Measurements from ENCODE around the gene EFL1. TPM values are rescaled to one million over a fixed set of nuclear protein-coding genes. Genes with fewer than 3 reads are reported as not detected.

Gene EFL1
- total and polyA plus RNA-seq, 9 of the 15 experiments (the other 6 are each of a cell fraction or from before 2014, with no cell fraction given) = 4.8 to 32.5 (median 16.9) TPM

DNA sequence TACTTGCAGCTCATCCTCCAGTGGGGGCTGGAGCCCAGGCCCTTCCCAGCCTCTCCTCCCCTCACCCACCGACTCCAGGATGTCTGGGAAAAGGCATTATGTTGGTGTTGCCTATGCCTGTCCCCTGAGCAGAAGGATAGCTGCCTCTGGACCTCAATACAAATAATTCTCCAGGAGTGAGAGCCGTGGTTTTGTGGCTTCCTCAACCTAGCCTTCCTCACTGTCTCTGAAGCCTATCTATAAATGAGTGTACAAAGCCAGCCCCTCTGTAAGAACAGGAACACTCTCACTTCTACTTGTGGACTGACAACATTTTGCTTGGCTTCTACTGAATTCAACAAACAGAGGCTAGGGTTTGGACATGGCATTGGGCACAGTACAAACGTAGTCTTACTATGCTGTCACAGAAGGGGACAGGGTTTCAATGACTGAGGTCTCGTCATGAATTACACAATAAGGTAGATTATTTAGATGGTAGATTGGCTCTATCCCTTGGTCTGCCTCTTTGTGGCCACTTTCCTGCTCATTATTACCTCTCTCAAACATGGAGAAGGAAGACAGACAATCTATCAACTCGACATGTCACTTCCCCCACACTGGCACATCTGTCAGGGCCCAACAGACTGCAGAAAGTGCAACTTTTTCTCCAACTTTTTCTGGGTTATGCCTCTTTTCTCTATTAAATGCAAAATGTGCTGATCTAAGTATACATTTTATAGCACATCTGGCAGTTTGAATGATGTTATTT is 134.0 kb downstream of the EFL1 start (continued):
- TF ChIP-seq, protein P1, sequence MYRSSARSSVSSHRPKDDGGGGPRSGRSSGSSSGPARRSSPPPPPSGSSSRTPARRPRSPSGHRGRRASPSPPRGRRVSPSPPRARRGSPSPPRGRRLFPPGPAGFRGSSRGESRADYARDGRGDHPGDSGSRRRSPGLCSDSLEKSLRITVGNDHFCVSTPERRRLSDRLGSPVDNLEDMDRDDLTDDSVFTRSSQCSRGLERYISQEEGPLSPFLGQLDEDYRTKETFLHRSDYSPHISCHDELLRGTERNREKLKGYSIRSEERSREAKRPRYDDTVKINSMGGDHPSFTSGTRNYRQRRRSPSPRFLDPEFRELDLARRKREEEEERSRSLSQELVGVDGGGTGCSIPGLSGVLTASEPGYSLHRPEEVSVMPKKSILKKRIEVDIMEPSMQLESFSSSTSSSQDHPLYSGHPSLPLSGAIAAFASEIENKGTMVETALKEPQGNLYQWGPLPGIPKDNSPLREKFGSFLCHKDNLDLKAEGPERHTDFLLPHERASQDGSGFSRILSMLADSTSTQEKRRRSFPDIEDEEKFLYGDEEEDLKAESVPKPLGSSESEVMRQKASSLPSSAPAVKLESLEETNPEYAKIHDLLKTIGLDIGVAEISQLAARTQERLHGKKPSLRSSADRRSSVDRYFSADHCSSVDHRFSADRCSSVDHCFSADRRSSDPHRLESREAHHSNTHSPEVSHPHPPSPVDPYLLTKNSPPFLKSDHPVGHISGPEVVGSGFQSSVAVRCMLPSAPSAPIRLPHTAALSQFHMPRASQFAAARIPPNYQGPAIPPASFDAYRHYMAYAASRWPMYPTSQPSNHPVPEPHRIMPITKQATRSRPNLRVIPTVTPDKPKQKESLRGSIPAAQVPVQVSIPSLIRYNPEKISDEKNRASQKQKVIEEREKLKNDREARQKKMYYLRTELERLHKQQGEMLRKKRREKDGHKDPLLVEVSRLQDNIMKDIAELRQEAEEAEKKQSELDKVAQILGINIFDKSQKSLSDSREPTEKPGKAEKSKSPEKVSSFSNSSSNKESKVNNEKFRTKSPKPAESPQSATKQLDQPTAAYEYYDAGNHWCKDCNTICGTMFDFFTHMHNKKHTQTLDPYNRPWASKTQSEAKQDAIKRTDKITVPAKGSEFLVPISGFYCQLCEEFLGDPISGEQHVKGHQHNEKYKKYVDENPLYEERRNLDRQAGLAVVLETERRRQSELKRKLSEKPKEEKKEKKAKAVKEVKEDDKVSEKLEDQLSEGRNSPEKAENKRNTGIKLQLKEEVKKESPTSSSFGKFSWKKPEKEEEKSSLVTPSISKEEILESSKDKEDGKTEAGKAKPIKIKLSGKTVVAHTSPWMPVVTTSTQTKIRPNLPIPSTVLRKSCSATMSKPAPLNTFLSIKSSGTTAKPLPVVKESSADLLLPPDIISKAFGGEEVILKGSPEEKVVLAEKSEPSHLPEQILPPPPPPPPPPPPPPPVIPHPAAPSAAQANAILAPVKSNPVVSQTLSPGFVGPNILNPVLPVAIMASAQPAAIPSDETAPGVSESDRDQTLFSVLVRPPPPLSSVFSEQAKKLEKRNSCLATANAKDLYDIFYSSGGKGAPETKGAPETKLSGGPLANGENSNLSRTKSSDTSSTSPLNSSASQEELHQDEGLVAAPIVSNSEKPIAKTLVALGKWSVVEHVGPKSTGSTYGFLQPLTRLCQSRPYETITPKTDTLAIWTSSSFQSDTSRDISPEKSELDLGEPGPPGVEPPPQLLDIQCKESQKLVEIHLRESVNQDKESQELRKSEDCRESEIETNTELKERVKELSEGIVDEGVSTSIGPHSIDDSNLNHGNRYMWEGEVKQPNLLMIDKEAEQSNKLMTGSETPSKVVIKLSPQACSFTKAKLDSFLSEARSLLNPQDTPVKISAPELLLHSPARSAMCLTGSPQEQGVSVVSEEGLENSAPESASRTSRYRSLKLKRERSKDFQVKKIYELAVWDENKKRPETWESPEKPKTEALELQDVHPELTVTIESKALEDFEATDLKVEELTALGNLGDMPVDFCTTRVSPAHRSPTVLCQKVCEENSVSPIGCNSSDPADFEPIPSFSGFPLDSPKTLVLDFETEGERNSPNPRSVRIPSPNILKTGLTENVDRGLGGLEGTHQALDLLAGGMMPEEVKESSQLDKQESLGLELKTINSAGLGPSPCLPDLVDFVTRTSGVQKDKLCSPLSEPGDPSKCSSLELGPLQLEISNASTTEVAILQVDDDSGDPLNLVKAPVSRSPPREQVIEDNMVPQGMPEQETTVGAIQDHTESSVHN (IDR thresholded peaks at IDR 0.05; ENCODE audit: borderline replicate concordance in 1 of 2, low read depth in 1 of 2) = no peak
- TF ChIP-seq GATAD2B (IDR thresholded peaks at IDR 0.05; ENCODE audit: borderline replicate concordance) (no peak), SETDB1 (IDR thresholded peaks at IDR 0.05; ENCODE audit: low read length) (no peak), ZNF77 (CRISPR knock-in tag; IDR thresholded peaks at IDR 0.05) (no peak), HNRNPK (IDR thresholded peaks at IDR 0.05; ENCODE audit: low read depth, low read length, poor library complexity, severe bottlenecking) (no peak), MEIS2 (IDR thresholded peaks at IDR 0.05; ENCODE audit: partially characterized antibody) (peak; percentile 64)
- TF ChIP-seq, protein P2, sequence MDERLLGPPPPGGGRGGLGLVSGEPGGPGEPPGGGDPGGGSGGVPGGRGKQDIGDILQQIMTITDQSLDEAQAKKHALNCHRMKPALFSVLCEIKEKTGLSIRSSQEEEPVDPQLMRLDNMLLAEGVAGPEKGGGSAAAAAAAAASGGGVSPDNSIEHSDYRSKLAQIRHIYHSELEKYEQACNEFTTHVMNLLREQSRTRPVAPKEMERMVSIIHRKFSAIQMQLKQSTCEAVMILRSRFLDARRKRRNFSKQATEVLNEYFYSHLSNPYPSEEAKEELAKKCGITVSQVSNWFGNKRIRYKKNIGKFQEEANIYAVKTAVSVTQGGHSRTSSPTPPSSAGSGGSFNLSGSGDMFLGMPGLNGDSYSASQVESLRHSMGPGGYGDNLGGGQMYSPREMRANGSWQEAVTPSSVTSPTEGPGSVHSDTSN (CRISPR knock-in tag; IDR thresholded peaks at IDR 0.05; ENCODE audit: low read depth) = no peak
- TF ChIP-seq, protein P2 (tag; conservative IDR thresholded peaks at IDR 0.05; ENCODE audit: low read depth) = peak; percentile 42; the same call in 1 of the 2 replicates
- TF ChIP-seq, protein P3, sequence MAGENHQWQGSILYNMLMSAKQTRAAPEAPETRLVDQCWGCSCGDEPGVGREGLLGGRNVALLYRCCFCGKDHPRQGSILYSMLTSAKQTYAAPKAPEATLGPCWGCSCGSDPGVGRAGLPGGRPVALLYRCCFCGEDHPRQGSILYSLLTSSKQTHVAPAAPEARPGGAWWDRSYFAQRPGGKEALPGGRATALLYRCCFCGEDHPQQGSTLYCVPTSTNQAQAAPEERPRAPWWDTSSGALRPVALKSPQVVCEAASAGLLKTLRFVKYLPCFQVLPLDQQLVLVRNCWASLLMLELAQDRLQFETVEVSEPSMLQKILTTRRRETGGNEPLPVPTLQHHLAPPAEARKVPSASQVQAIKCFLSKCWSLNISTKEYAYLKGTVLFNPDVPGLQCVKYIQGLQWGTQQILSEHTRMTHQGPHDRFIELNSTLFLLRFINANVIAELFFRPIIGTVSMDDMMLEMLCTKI (IDR thresholded peaks at IDR 0.05; ENCODE audit: partially characterized antibody) = no peak

Measured in K562 (cell line).